Measurements from ENCODE around the gene FUOM. TPM values are rescaled to one million over a fixed set of nuclear protein-coding genes. Genes with fewer than 3 reads are reported as not detected.
A peak's percentile ranks its signal among the peaks of the same experiment; 100 is the strongest.

FUOM gene
- total RNA-seq, 1 donor from 2014 or later: 42.6 TPM

- peak in 1 of 2 experiments; percentile 33 for DNase-seq (ENCODE audit: low spot score in 2 of 2, unreplicated experiment in 2 of 2)
These were observed 44.3 kb upstream of the FUOM start for GRCh38 chr10:133401981-133402725.

DNA sequence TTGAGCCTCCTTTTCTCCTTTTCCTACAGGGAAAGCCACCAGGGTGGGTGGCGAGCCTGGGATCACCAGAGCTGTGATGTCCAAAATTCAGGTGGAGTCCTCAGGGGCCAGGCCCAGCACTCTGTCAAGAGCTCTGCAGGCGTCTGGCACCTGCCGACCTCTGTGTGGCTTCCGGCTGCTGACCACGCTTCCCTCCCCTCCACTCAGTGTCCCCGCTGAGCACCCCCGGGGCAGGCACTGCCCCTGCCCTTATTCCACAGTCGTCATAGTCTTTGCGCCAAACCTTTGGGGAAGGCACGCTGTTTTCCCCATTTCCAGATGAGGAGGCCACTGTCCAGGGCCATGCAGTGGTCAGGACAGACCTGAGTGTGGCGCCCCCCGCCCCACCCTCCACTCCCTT is 43.7 kb upstream of the FUOM start:
- TF ChIP-seq, protein P1, sequence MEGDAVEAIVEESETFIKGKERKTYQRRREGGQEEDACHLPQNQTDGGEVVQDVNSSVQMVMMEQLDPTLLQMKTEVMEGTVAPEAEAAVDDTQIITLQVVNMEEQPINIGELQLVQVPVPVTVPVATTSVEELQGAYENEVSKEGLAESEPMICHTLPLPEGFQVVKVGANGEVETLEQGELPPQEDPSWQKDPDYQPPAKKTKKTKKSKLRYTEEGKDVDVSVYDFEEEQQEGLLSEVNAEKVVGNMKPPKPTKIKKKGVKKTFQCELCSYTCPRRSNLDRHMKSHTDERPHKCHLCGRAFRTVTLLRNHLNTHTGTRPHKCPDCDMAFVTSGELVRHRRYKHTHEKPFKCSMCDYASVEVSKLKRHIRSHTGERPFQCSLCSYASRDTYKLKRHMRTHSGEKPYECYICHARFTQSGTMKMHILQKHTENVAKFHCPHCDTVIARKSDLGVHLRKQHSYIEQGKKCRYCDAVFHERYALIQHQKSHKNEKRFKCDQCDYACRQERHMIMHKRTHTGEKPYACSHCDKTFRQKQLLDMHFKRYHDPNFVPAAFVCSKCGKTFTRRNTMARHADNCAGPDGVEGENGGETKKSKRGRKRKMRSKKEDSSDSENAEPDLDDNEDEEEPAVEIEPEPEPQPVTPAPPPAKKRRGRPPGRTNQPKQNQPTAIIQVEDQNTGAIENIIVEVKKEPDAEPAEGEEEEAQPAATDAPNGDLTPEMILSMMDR (IDR thresholded peaks at IDR 0.05; ENCODE audit: unreplicated experiment): no peak
- peak in 1 of 2 experiments; percentile 36 for DNase-seq (ENCODE audit: low spot score in 2 of 2, unreplicated experiment in 2 of 2)
- no peaks in the 10 kb centered on the region for H3K9me3 Mint-ChIP-seq
- H3K27me3 Mint-ChIP-seq (ENCODE audit: low read depth): no peaks in the 10 kb centered on the region
- no peak overlapping the region for H3K4me3 Mint-ChIP-seq
- peaks cover 15% of the 10 kb centered on the region for H3K4me1 Mint-ChIP-seq
- H3K27ac Mint-ChIP-seq: no peak overlapping the region
- H3K36me3 Mint-ChIP-seq: peaks cover 39% of the 10 kb centered on the region

More at GRCh38 chr10:133401981-133402725, 44.3 kb upstream of the FUOM start:
- TF ChIP-seq, protein P1 (IDR thresholded peaks at IDR 0.05; ENCODE audit: unreplicated experiment): no peak
- Mint-ChIP-seq H3K27ac (no peak overlapping the region), H3K27me3 (ENCODE audit: low read depth) (no peaks in the 10 kb centered on the region), H3K9me3 (no peaks in the 10 kb centered on the region), H3K4me3 (no peak overlapping the region), H3K36me3 (peaks cover 43% of the 10 kb centered on the region), H3K4me1 (peaks cover 15% of the 10 kb centered on the region)

DNA sequence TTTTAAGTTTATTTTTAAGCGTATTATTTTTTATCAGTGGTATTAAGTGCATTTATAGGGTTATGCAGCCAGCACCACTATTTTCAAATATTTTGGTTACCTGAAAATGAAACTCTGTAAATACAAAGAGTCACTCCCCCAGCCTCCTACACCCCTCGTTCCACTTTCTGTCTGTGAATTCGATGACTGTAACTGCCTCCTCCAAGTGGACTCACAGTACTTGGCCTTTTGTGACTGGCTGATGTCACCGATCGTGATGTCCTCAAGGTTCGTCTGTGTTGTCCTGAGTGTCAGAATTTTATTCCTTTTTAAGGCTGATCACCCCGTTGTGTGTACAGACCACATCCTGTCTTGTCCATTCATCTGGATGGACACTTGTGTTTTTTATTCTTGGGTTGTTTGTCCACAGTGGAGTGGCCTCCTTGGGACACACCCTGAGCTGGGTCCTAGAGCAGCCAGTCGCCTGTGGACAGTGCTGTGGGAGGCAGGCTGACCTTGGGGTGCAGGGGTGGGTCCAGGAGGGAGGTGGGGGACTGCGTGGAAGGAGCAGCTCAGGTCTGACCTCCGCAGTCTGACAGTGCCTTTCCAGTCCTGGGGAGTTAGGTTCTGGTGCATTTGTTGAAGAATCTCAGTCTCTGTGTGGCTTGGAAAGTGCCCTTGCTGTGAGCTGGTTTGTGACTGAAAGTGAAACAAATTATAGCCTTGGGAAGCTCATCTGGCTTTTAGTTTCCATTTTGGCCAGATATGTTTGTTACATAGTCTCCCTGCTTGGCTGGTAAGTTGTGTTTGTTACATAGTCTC is 43.0 kb upstream of the FUOM start:
- H3K36me3 Mint-ChIP-seq: peaks cover 38% of the 10 kb centered on the region

DNA sequence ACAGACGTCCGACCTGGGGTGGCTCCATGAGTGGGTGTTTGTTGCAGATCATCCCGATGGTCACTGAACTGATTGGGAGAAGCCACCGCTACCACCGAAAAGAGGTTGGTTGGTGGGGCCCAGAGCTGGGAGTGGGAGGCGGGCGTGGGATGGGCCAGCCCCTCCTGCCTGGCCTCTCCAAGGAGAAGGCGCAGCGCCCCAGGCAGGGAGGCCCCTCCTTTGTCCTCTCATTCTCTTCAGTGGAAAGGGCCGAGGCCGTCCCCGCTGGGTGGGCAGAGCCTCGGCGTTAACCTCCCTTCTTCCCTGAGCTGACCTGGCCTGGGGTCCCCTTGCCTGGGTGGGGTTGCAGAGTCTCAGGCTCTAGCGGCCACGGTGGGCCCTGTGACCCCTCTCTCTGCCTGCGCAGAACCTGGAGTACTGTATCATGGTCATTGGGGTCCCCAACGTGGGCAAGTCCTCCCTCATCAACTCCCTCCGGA is 41.3 kb upstream of the FUOM start:
- H3K4me3 Mint-ChIP-seq: no peak overlapping the region
- TF ChIP-seq, protein P1 (IDR thresholded peaks at IDR 0.05; ENCODE audit: unreplicated experiment): no peak
- H3K9me3 Mint-ChIP-seq: no peaks in the 10 kb centered on the region
- H3K36me3 Mint-ChIP-seq: peaks cover 28% of the 10 kb centered on the region
- no peaks in the 10 kb centered on the region for H3K27me3 Mint-ChIP-seq (ENCODE audit: low read depth)
- peaks cover 11% of the 10 kb centered on the region for H3K4me1 Mint-ChIP-seq
- no peak overlapping the region for H3K27ac Mint-ChIP-seq
- peak in 1 of 2 experiments; percentile 30 for DNase-seq (ENCODE audit: low spot score in 2 of 2, unreplicated experiment in 2 of 2)

More for the DNA sequence above, 43.0 kb upstream of the FUOM start:
- no peaks in the 10 kb centered on the region for H3K9me3 Mint-ChIP-seq
- DNase-seq (ENCODE audit: low spot score in 2 of 2, unreplicated experiment in 2 of 2): no peak
- H3K27ac Mint-ChIP-seq: no peak overlapping the region
- H3K27me3 Mint-ChIP-seq (ENCODE audit: low read depth): no peaks in the 10 kb centered on the region
- H3K4me1 Mint-ChIP-seq: peaks cover 13% of the 10 kb centered on the region
- TF ChIP-seq, protein P1 (IDR thresholded peaks at IDR 0.05; ENCODE audit: unreplicated experiment): no peak
- no peak overlapping the region for H3K4me3 Mint-ChIP-seq

DNA sequence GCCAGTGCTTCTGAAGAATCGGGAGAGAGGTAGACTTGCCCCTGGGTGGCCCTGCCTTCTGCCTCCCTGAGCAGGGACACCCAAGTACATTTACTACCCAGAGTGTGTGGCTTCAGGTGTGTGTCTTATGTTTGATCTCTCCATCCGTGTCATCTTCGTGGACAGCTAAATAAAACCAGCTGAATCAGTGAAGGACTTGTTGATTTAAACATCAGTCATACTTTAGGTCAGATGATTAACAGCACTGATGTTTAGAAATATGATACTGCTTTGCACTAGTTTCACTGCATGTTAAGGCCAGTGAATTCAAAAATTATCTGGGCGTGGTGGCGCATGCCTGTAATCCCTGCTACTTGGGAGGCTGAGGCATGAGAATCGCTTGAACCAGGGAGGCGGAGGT is 40.1 kb upstream of the FUOM start:
- no peaks in the 10 kb centered on the region for H3K27me3 Mint-ChIP-seq (ENCODE audit: low read depth)
- H3K36me3 Mint-ChIP-seq: peaks cover 21% of the 10 kb centered on the region
- no peaks in the 10 kb centered on the region for H3K9me3 Mint-ChIP-seq
- H3K4me1 Mint-ChIP-seq: peaks cover 13% of the 10 kb centered on the region
- TF ChIP-seq, protein P1 (IDR thresholded peaks at IDR 0.05; ENCODE audit: unreplicated experiment): no peak
- DNase-seq (ENCODE audit: low spot score in 2 of 2, unreplicated experiment in 2 of 2): peak in 1 of 2 experiments; percentile 16
- H3K27ac Mint-ChIP-seq: no peak overlapping the region
- no peak overlapping the region for H3K4me3 Mint-ChIP-seq

Data from mesothelial cell of epicardium (in vitro differentiated cells).